Ishikawa (cell line): ENCODE results near the gene HSD17B1.

ENCODE experiments used
- CEBPB ChIP-seq: IDR thresholded peaks from 2 replicates; pipeline ENCODE4 v1.6.1; 2012
- NFIC ChIP-seq: IDR thresholded peaks from 2 replicates; pipeline ENCODE4 v1.6.1; 2012
- RAD21 ChIP-seq: IDR thresholded peaks from 2 replicates; pipeline ENCODE4 v1.6.1; 2012; ENCODE audit warnings: low read depth
- REST ChIP-seq: IDR thresholded peaks from 2 replicates; pipeline ENCODE4 v1.6.1; 2012; ENCODE audit warnings: low read depth, mild to moderate bottlenecking
- TAF1 ChIP-seq: IDR thresholded peaks from 2 replicates; pipeline ENCODE4 v1.6.1; 2012; ENCODE audit warnings: low read depth, mild to moderate bottlenecking

- TF ChIP-seq TAF1 (peak; percentile 22; the same call in 1 of the 2 replicates), REST (no peak), CEBPB (no peak), NFIC (no peak), RAD21 (no peak)
These were observed 9.8 kb downstream of the HSD17B1 start for GRCh38 chr17:42562388-42563142.
